IMR-90 (cell line): ENCODE measurements around the gene OR11A1. TPM values are rescaled to one million over a fixed set of nuclear protein-coding genes. Genes with fewer than 3 reads are reported as not detected.
"Not testable (repeated sequence)": the region's sequence is repeated elsewhere in the genome, so short reads cannot be mapped to it uniquely, and the experiment has no call there.

Experiments
- ATAC-seq: fragments of 200-7000 bp; cut with Tn5 transposase; 2 replicates; pipeline ENCODE4 v1.9.1; 2020; ENCODE audit warnings: low read depth, mild to moderate bottlenecking, moderate library complexity
- BruUV-seq: library from RNA; stranded (reverse); fragments of 400-500 nt; replicated peaks from 2 replicates; lab custom pipeline; 2021; lab: Mats Ljungman, UMichigan
- CTCF ChIA-PET: fragments of 300-600 bp; formaldehyde crosslinking; extraction: SDS; loops from one replicate; lab custom pipeline; 2021; ENCODE audit warnings: antibody characterized with exemption; lab: Yijun Ruan, JAX
- POLR2A ChIA-PET: fragments of 300-600 bp; sonication (Branson Sonifier 250); formaldehyde crosslinking; loops from one replicate; lab custom pipeline; 2022; ENCODE audit warnings: antibody characterized with exemption; ENCODE audit not compliant: unreplicated experiment; lab: Charles Lee
- DNase-seq: peaks from one replicate; pipeline ENCODE4 v3.0.0; 2013
- H2AFZ ChIP-seq: replicated peaks from 2 replicates; pipeline ENCODE3; 2013; ENCODE audit warnings: low read length, mild to moderate bottlenecking; ENCODE audit not compliant: poor library complexity
- H2AK5ac ChIP-seq: 2 replicates; pipeline ENCODE4 v1.6.1; 2013; ENCODE audit warnings: low read depth, low read length, inconsistent platforms
- H2AK9ac ChIP-seq: replicated peaks from 2 replicates; pipeline ENCODE3; 2013; ENCODE audit warnings: mild to moderate bottlenecking, low read depth, low read length, moderate library complexity; ENCODE audit not compliant: poor library complexity
- H2BK120ac ChIP-seq: 2 replicates; pipeline ENCODE4 v1.6.1; 2013; ENCODE audit warnings: low read depth, low read length, inconsistent platforms
- H2BK15ac ChIP-seq: 3 replicates; pipeline ENCODE4 v1.6.1; 2013; ENCODE audit warnings: low read depth, low read length, inconsistent platforms
- H2BK20ac ChIP-seq: 2 replicates; pipeline ENCODE4 v1.6.1; 2013; ENCODE audit warnings: low read depth, mild to moderate bottlenecking, inconsistent platforms, low read length, moderate library complexity
- H2BK5ac ChIP-seq: 2 replicates; pipeline ENCODE4 v1.6.1; 2013; ENCODE audit warnings: mild to moderate bottlenecking, low read depth, low read length, inconsistent platforms; ENCODE audit not compliant: poor library complexity, severe bottlenecking
- H3K14ac ChIP-seq: replicated peaks from 2 replicates; pipeline ENCODE4 v1.6.1; 2013; ENCODE audit warnings: low read depth, low read length, inconsistent platforms
- H3K18ac ChIP-seq: 2 replicates; pipeline ENCODE4 v1.6.1; 2013; ENCODE audit warnings: low read depth, low read length, control low read depth
- H3K23ac ChIP-seq: 2 replicates; pipeline ENCODE4 v1.6.1; 2013; ENCODE audit warnings: low read depth, low read length, inconsistent platforms
- H3K27ac ChIP-seq: 2 replicates; pipeline ENCODE4 v1.5.1; 2013; ENCODE audit warnings: mild to moderate bottlenecking, control low read depth, low read length; ENCODE audit not compliant: insufficient read depth
- H3K27me3 ChIP-seq: 2 replicates; pipeline ENCODE4 v1.6.1; 2013; ENCODE audit warnings: low read length; ENCODE audit not compliant: control insufficient read depth, insufficient read depth
- H3K36me3 ChIP-seq: 2 replicates; pipeline ENCODE4 v1.6.1; 2013; ENCODE audit warnings: low read length, mixed read lengths; ENCODE audit not compliant: control insufficient read depth, insufficient read depth
- H3K4ac ChIP-seq: 2 replicates; pipeline ENCODE4 v1.6.1; 2013; ENCODE audit warnings: low read depth, low read length, inconsistent platforms
- H3K4me1 ChIP-seq: 2 replicates; pipeline ENCODE4 v1.6.1; 2013; ENCODE audit warnings: low read length, mixed read lengths; ENCODE audit not compliant: control insufficient read depth, insufficient read depth
- H3K4me2 ChIP-seq: 2 replicates; pipeline ENCODE4 v1.6.1; 2013; ENCODE audit warnings: low read depth, mild to moderate bottlenecking, control low read depth, low read length, moderate library complexity
- H3K4me3 ChIP-seq: 2 replicates; pipeline ENCODE4 v1.5.1; 2013; ENCODE audit warnings: low read depth, mild to moderate bottlenecking, control low read depth, low read length, moderate library complexity; ENCODE audit not compliant: insufficient read depth
- H3K56ac ChIP-seq: 2 replicates; pipeline ENCODE4 v1.6.1; 2013; ENCODE audit warnings: low read length, inconsistent platforms; ENCODE audit not compliant: insufficient read depth; ENCODE audit errors: extremely low read depth
- H3K79me1 ChIP-seq, 2 experiments: 2 replicates each; pipeline ENCODE4 v1.6.1; 2013; ENCODE audit warnings: low read length in 2 of 2, inconsistent platforms in 1 of 2, low read depth in 1 of 2
- H3K9ac ChIP-seq: 2 replicates; pipeline ENCODE4 v1.6.1; 2013; ENCODE audit warnings: low read depth, low read length, control low read depth
- H3K9me1 ChIP-seq: 2 replicates; pipeline ENCODE4 v1.6.1; 2013; ENCODE audit warnings: low read length, inconsistent platforms; ENCODE audit not compliant: insufficient read depth
- H3K9me3 ChIP-seq: 2 replicates; pipeline ENCODE4 v1.6.1; 2013; ENCODE audit warnings: low read length; ENCODE audit not compliant: control insufficient read depth, insufficient read depth
- H4K20me1 ChIP-seq: 2 replicates; pipeline ENCODE4 v1.6.1; 2013; ENCODE audit warnings: low read length, inconsistent platforms; ENCODE audit not compliant: insufficient read depth
- H4K5ac ChIP-seq: 2 replicates; pipeline ENCODE4 v1.6.1; 2013; ENCODE audit warnings: mild to moderate bottlenecking, low read depth, low read length, control low read depth
- H4K8ac ChIP-seq, 2 experiments: 2 replicates each; pipeline ENCODE4 v1.6.1; 2013; ENCODE audit warnings: low read depth in 2 of 2, low read length in 2 of 2, control low read depth in 1 of 2, inconsistent platforms in 1 of 2
- H4K91ac ChIP-seq: 2 replicates; pipeline ENCODE4 v1.6.1; 2013; ENCODE audit warnings: low read depth, low read length, inconsistent platforms; ENCODE audit not compliant: insufficient read depth
- CTCF ChIP-seq: conservative IDR thresholded peaks from 2 replicates; pipeline ENCODE4 v1.5.1; 2012; ENCODE audit warnings: mild to moderate bottlenecking, low read depth, low read length, improper control_type of control experiment
- MAFK ChIP-seq: IDR thresholded peaks from 2 replicates; pipeline ENCODE4 v1.6.1; 2012; ENCODE audit warnings: low read depth, low read length, improper control_type of control experiment
- RCOR1 ChIP-seq: IDR thresholded peaks from 2 replicates; pipeline ENCODE4 v1.6.1; 2012; ENCODE audit warnings: mild to moderate bottlenecking, low read length, improper control_type of control experiment; ENCODE audit not compliant: insufficient replicate concordance
- SMC3 ChIP-seq: fragments of 150-350 bp; IDR thresholded peaks from 2 replicates; pipeline ENCODE4 v1.6.1; 2016; ENCODE audit warnings: low read depth, mild to moderate bottlenecking, antibody characterized with exemption, low read length, moderate library complexity
- WGBS, 2 experiments: methylation state at CpG; one replicate each; pipeline versions ENCODE4 v1.1.5 to v1.1.7; 2013; ENCODE audit warnings: missing lambda C conversion rate in 2 of 2; ENCODE audit not compliant: insufficient read length in 1 of 2; ENCODE audit errors: extremely low coverage in 2 of 2; 5-methylcytosine and 5-hydroxymethylcytosine counted together
- dilution Hi-C: fragments of 300-500 bp; cut with HindIII; formaldehyde crosslinking; loops from one replicate; pipeline ENCODE4 v1.14.3; 2018; ENCODE audit warnings: low sequenced_read_pairs; ENCODE audit not compliant: unreplicated experiment
- in situ Hi-C: fragments of 300-500 bp; cut with MboI; formaldehyde crosslinking; loops from 3 replicates; pipeline ENCODE4 v1.14.3; 2019; ENCODE audit warnings: low sequenced_read_pairs, inconsistent platforms, mixed read lengths
- intact Hi-C: fragments of 100-400 bp; cut with micrococcal nuclease; formaldehyde crosslinking; loops from 2 replicates; pipeline ENCODE4 v1.10.0; 2022
- polyA plus RNA-seq, 3 experiments: library from polyadenylated mRNA; depleted of rRNA; stranded (reverse); fragments of >200 nt; gene quantifications; 2 replicates each; pipeline ENCODE4 v1.2.3, GENCODE V29; 2012; ENCODE audit warnings: low replicate concordance in 1 of 3
- total RNA-seq: library from RNA; depleted of rRNA; stranded (reverse); fragments of >200 nt; gene quantifications from 2 replicates; pipeline ENCODE4 v1.2.3, GENCODE V29; 2012

The OR11A1 gene
- total and polyA plus RNA-seq, 2 of the 4 experiments (the other 2 are of a cell fraction) = not detected

- H3K36me3 ChIP-seq = no peaks in the 10 kb centered on the region
- H3K4me3 ChIP-seq = no peak within 1 kb of the TSS
- H2AK9ac ChIP-seq = no peak within 1 kb of the TSS
- in situ Hi-C loops = no loop called here
- DNase-seq (no peak), ATAC-seq (no peak)
- no peaks in the 10 kb centered on the region for H3K4me1 ChIP-seq
- H3K18ac ChIP-seq = no peak within 1 kb of the TSS
- no peak within 1 kb of the TSS for H2BK120ac ChIP-seq
- no peaks in the 10 kb centered on the region for H3K79me1 ChIP-seq
- no peak within 1 kb of the TSS for H3K23ac ChIP-seq
- no peak within 1 kb of the TSS for H2BK5ac ChIP-seq
- no peaks in the 10 kb centered on the region for H4K20me1 ChIP-seq
- no peak within 1 kb of the TSS for H3K56ac ChIP-seq
- no TSS peak for BruUV-seq
- H3K4me2 ChIP-seq = no peak within 1 kb of the TSS
- ChIA-PET POLR2A (no interaction called here), CTCF (no interaction called here)
- H3K9ac ChIP-seq = no peak within 1 kb of the TSS
- H2AK5ac ChIP-seq = no peak within 1 kb of the TSS
- intact Hi-C loops = no loop called here
- H3K9me3 ChIP-seq = peaks cover 13% of the 10 kb centered on the region
- H4K8ac ChIP-seq = no peak within 1 kb of the TSS
- TF ChIP-seq SMC3 = no peak
- TF ChIP-seq CTCF = no peak
- TF ChIP-seq RCOR1 = no peak
- no peak for TF ChIP-seq MAFK
- no peaks in the 10 kb centered on the region for H3K9me1 ChIP-seq
- H4K5ac ChIP-seq = no peak within 1 kb of the TSS
- no peak within 1 kb of the TSS for H3K27ac ChIP-seq
- H3K4ac ChIP-seq = no peak within 1 kb of the TSS
- dilution Hi-C loops = no loop called here
- H3K27me3 ChIP-seq = no peaks in the 10 kb centered on the region
- H2BK15ac ChIP-seq = no peak within 1 kb of the TSS
- H4K91ac ChIP-seq = no peak within 1 kb of the TSS
- H2AFZ ChIP-seq = no peak within 1 kb of the TSS
- H2BK20ac ChIP-seq = no peak within 1 kb of the TSS
- H3K14ac ChIP-seq = no peak within 1 kb of the TSS
These were observed 17.9 kb downstream of the OR11A1 start, which contains the start of gene OR10C1 for GRCh38 chr6:29439006-29439405. Gene OR10C1 (plus strand): TSS chr6:29439306. CDS start chr6:29440016, 710 bp downstream.

GRCh38 chr6:29436730-29437129, 20.1 kb downstream of the OR11A1 start:
- H3K4me2 ChIP-seq, intact Hi-C loops, H2AK5ac ChIP-seq, H3K14ac ChIP-seq, H3K4me3 ChIP-seq, BruUV-seq, POLR2A ChIA-PET, H4K91ac ChIP-seq, H3K27me3 ChIP-seq, H3K4ac ChIP-seq, H2BK15ac ChIP-seq, ATAC-seq, H3K9me1 ChIP-seq, H3K23ac ChIP-seq, H2AK9ac ChIP-seq, H3K36me3 ChIP-seq, H2AFZ ChIP-seq, in situ Hi-C loops, H4K5ac ChIP-seq, H2BK20ac ChIP-seq, H3K79me1 ChIP-seq, H4K8ac ChIP-seq, H2BK120ac ChIP-seq, H3K4me1 ChIP-seq, H3K56ac ChIP-seq, H4K20me1 ChIP-seq, H3K9ac ChIP-seq, dilution Hi-C loops, H3K18ac ChIP-seq, H2BK5ac ChIP-seq, CTCF ChIA-PET, H3K27ac ChIP-seq, DNase-seq: not testable (repeated sequence)
- WGBS, 2 experiments = 40% methylated on average over 4 of the region's 18 CpGs; no CpG with 5 or more reads in 1 of the 2 experiments
- peaks cover 15% of the 10 kb centered on the region for H3K9me3 ChIP-seq
